Transverse colon (tissue), 4 donors: Measurements from ENCODE around the gene PTPN4. TPM values are rescaled to one million over a fixed set of nuclear protein-coding genes. Genes with fewer than 3 reads are reported as not detected.

Source experiments
- DNase-seq: peaks from one replicate; pipeline ENCODE4 v3.0.0-alpha.2; 2019
- H3K27ac ChIP-seq, 4 donors: fragments of 200-600 bp; sonication (generic); 2 replicates each; pipeline ENCODE4 v1.5.1; 2016 to 2018; ENCODE audit warnings: inconsistent platforms in 4 of 4
- H3K27me3 ChIP-seq: fragments of 200-600 bp; sonication (generic); 2 replicates; pipeline ENCODE4 v1.5.1; 2017; ENCODE audit warnings: inconsistent platforms
- H3K36me3 ChIP-seq, 4 donors: fragments of 200-600 bp; sonication (generic); 2 replicates each; pipeline ENCODE4 v1.5.1; 2017 to 2019; ENCODE audit warnings: inconsistent platforms in 4 of 4
- H3K4me1 ChIP-seq, 4 donors: fragments of 200-600 bp; sonication (generic); 2 replicates each; pipeline ENCODE4 v1.5.1; 2017 to 2020; ENCODE audit warnings: inconsistent platforms in 4 of 4
- H3K4me3 ChIP-seq, 4 donors: fragments of 200-600 bp; sonication (generic); 1 replicate in 1 of 4; 2 replicates in 3 of 4; pipeline versions ENCODE4 v1.5.1 to v1.6.1; 2017 to 2019; ENCODE audit warnings: inconsistent platforms in 4 of 4
- H3K9me3 ChIP-seq, 2 donors: fragments of 200-600 bp; sonication (generic); 2 replicates each; pipeline ENCODE4 v1.5.1; 2017 to 2019; ENCODE audit warnings: inconsistent platforms in 2 of 2
- EP300 ChIP-seq: sonication (generic); formaldehyde crosslinking; IDR thresholded peaks from one replicate; pipeline ENCODE4 v1.6.1; 2017; ENCODE audit warnings: antibody characterized with exemption, low read depth
- POLR2A ChIP-seq: fragments of 450-650 bp; IDR thresholded peaks from one replicate; pipeline ENCODE4 v1.6.1; 2016; ENCODE audit warnings: antibody characterized with exemption, mild to moderate bottlenecking, moderate library complexity
- POLR2AphosphoS5 ChIP-seq, 3 donors: sonication (generic); formaldehyde crosslinking; IDR thresholded peaks; one replicate each; pipeline ENCODE4 v1.6.1; 2016; ENCODE audit warnings: antibody characterized with exemption in 3 of 3
- WGBS, 2 donors: methylation state at CpG; one replicate each; pipeline ENCODE4 v1.1.5; 2018; ENCODE audit warnings: low coverage in 1 of 2; 5-methylcytosine and 5-hydroxymethylcytosine counted together
- in situ Hi-C, 4 donors: fragments of 200-750 bp; cut with MboI; loops; one replicate each; pipeline versions ENCODE4 v1.15.0 to v1.15.1; 2017; ENCODE audit warnings: low sequenced_read_pairs in 3 of 4, low pct_ligation_motif_present in 1 of 4, low pct_unique_long_range_greater_than_20kb in 1 of 4
- intact Hi-C: fragments of 100-400 bp; cut with DNase I; formaldehyde crosslinking; loops from one replicate; pipeline ENCODE4 v1.15.1; 2023; ENCODE audit warnings: low total_unique reads
- total RNA-seq, 4 donors: library from RNA; depleted of rRNA; stranded (reverse); fragments of >200 nt; gene quantifications; one replicate each; pipeline ENCODE4 v1.1.0, GENCODE V29; 2016
- TF ChIP-seq, protein P1 (sequence below), 5 experiments: fragments of 200-600 bp in 3 of 5; fragments of 450-650 bp in 2 of 5; sonication (generic) in 3 of 5; IDR thresholded peaks; 1 replicate in 2 of 5; 2 replicates in 3 of 5; pipeline ENCODE4 v1.5.1; 2016 to 2017; ENCODE audit warnings: antibody characterized with exemption in 5 of 5, inconsistent platforms in 3 of 5, mild to moderate bottlenecking in 2 of 5, moderate library complexity in 1 of 5

The PTPN4 gene
- total RNA-seq, 4 donors from 2014 or later = 18.7 to 46.6 (median 25.8) TPM

DNA sequence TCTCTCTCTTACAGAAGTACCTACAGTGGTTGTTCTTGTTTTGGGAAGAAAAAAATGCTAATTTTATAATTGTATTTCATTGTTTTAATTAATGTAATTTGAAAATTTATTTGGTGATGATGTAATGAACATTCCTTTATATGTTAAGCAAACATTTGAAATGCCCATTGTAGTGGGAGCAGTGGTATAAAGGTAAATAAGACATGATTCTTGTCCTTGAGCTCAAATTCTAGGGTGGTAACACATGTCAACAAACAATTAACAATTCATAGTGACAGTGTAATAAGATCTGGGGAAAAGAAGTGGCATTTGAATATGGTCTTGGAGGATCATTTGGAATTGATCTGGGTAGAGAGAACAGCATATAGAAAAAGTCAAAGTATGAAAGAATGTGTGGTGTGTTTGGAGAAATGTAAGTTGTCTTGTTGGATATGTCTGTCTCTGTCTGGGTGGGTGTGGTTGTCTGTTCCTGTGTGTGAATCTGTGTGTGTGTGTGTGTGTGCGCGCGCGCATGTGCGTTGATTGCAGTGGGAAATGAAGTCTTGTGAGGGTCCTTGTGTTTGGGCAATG is 5.8 kb downstream of the PTPN4 start:
- no peak overlapping the region for H3K27ac ChIP-seq
- in situ Hi-C loops (no loop called here), intact Hi-C loops (no loop called here)
- H3K4me3 ChIP-seq = no peak overlapping the region
- H3K9me3 ChIP-seq = no peaks in the 10 kb centered on the region
- H3K27me3 ChIP-seq = no peaks in the 10 kb centered on the region
- no peak for DNase-seq
- TF ChIP-seq EP300 = no peak
- TF ChIP-seq POLR2AphosphoS5 (IDR thresholded peaks at IDR 0.05) = no peak
- no peak for TF ChIP-seq POLR2A
- TF ChIP-seq, protein P1, sequence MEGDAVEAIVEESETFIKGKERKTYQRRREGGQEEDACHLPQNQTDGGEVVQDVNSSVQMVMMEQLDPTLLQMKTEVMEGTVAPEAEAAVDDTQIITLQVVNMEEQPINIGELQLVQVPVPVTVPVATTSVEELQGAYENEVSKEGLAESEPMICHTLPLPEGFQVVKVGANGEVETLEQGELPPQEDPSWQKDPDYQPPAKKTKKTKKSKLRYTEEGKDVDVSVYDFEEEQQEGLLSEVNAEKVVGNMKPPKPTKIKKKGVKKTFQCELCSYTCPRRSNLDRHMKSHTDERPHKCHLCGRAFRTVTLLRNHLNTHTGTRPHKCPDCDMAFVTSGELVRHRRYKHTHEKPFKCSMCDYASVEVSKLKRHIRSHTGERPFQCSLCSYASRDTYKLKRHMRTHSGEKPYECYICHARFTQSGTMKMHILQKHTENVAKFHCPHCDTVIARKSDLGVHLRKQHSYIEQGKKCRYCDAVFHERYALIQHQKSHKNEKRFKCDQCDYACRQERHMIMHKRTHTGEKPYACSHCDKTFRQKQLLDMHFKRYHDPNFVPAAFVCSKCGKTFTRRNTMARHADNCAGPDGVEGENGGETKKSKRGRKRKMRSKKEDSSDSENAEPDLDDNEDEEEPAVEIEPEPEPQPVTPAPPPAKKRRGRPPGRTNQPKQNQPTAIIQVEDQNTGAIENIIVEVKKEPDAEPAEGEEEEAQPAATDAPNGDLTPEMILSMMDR (IDR thresholded peaks at IDR 0.05) = no peak
- H3K4me1 ChIP-seq = peaks cover 11 to 62% (median 29%) of the 10 kb centered on the region in 4 donors
- WGBS, 2 donors = 89% methylated on average over 5 of the region's 5 CpGs; no CpG with 5 or more reads in 1 of the 2 donors
- no peaks in the 10 kb centered on the region for H3K36me3 ChIP-seq

DNA sequence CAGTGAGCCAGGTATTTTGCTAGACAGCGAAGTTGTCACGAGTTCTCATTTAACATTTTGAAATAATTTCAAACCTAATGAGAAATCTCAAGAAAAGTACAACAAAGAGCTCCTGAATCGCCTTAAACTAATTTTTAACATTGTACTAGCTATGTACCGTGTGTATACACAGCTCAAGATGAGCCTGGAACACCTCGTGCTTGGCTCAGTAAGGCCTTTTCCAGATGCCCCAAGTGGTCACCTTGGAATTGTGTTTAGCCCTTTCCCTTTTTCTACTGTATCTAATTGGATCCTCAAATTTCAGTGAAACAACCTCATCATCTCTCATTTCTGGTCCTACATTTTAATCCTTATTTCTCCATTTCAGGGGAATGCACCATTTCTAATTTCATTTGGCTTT is 7.2 kb downstream of the PTPN4 start:
- H3K4me3 ChIP-seq = no peak overlapping the region
- TF ChIP-seq, protein P1 (IDR thresholded peaks at IDR 0.05) = no peak
- TF ChIP-seq POLR2A (no peak), POLR2AphosphoS5 (IDR thresholded peaks at IDR 0.05) (no peak), EP300 (no peak)
- 95 to 97% methylated on average over 5 of the region's 5 CpGs for WGBS, 2 donors
- H3K36me3 ChIP-seq = no peaks in the 10 kb centered on the region
- H3K9me3 ChIP-seq = no peaks in the 10 kb centered on the region
- peaks cover 2 to 49% (median 19%) of the 10 kb centered on the region in 4 donors for H3K4me1 ChIP-seq
- DNase-seq = no peak
- H3K27ac ChIP-seq = no peak overlapping the region
- in situ Hi-C loops = no loop called here
- no peaks in the 10 kb centered on the region for H3K27me3 ChIP-seq
- intact Hi-C loops = no loop called here

DNA sequence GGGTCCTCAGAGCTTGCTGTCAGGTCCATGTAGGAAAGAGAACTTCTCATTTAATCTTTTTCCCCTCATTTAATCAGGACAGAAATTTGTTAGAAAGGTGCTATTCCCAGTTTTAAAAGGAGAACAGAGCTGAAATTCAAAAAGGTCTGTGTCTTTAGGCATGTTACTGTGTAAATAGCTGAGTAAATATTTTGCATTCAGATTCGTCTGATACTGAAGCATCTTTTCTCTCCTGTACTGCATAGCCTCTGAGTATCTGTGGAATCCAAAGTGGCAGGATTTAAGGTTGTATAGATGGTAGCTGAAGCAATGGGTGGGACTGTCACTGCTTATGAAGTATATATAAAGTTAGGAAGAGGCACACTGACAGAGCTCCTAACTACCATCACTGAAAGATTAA is 9.0 kb downstream of the PTPN4 start:
- Histone ChIP-seq H3K36me3 (no peaks in the 10 kb centered on the region), H3K9me3 (no peaks in the 10 kb centered on the region), H3K4me1 (peaks cover 0 to 31% (median 10%) of the 10 kb centered on the region in 4 donors), H3K27ac (no peak overlapping the region), H3K27me3 (no peaks in the 10 kb centered on the region), H3K4me3 (no peak overlapping the region)
- DNase-seq = no peak
- intact Hi-C loops = no loop called here
- TF ChIP-seq POLR2AphosphoS5 (IDR thresholded peaks at IDR 0.05) (no peak), EP300 (no peak), POLR2A (no peak)
- TF ChIP-seq, protein P1 (IDR thresholded peaks at IDR 0.05) = no peak
- in situ Hi-C loops = no loop called here
- 57% methylated on average over 1 of the region's 1 CpG for WGBS, 2 donors

DNA sequence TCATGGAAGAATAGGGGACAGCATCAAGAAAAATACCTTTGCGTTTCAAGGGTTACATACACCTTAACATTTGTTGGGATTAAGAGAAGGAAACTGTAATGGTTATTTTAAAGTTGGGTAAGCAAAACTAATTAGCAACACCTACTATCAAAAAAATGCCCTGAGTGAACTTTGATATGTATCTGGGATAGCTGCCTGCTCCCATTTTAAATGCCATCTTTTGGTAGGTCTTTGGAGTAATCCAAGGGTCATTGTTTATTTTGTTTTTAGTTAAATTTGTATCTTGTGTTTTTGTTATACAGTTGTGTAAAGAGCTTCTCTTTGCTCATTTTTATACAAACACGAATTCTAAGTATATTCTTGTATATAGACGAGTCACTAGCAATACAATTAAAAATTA is 9.9 kb downstream of the PTPN4 start:
- no peak for DNase-seq
- in situ Hi-C loops = no loop called here
- Histone ChIP-seq H3K36me3 (no peaks in the 10 kb centered on the region), H3K4me3 (no peak overlapping the region), H3K9me3 (no peaks in the 10 kb centered on the region), H3K27ac (no peak overlapping the region), H3K27me3 (no peaks in the 10 kb centered on the region), H3K4me1 (peaks cover 0 to 25% (median 6%) of the 10 kb centered on the region in 4 donors)
- intact Hi-C loops = no loop called here
- WGBS, 2 donors = 89 to 90% methylated on average over 3 of the region's 3 CpGs
- TF ChIP-seq POLR2AphosphoS5 (IDR thresholded peaks at IDR 0.05) (no peak), POLR2A (no peak), EP300 (no peak)
- TF ChIP-seq, protein P1 (IDR thresholded peaks at IDR 0.05) = no peak
